IMR-90 (cell line): ENCODE measurements around the gene RASGRF2.

ENCODE experiments used
- BHLHE40 ChIP-seq: fragments of 150-350 bp; IDR thresholded peaks from 2 replicates; pipeline ENCODE4 v1.6.1; 2016; ENCODE audit warnings: mild to moderate bottlenecking, low read depth, low read length
- TF ChIP-seq, protein P1 (sequence below): conservative IDR thresholded peaks from 2 replicates; pipeline ENCODE4 v1.5.1; 2012; ENCODE audit warnings: mild to moderate bottlenecking, low read depth, low read length, improper control_type of control experiment
- TF ChIP-seq, protein P2 (sequence below): fragments of 150-350 bp; IDR thresholded peaks from 2 replicates; pipeline ENCODE4 v1.6.1; 2017; ENCODE audit warnings: mild to moderate bottlenecking, antibody characterized with exemption, low read length, low read depth

DNA sequence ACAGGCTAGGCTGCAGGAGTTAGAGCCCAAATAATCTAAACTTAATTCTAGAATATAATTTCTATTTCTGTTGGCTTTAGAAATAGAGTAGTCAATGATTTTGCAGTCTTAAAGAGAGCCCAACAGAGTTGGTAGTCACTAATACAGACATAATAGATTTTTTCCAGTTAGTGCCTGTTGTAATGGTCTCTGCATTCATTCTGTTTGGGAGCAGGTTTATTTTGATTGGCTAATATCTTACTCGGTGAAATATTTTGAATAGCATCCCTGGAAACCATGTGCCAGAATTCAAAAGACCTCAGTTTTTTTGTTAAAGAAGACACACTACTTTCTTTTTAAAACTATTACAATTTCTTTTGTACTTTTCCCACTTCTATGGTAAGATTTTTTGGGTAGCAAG is 107.2 kb downstream of the RASGRF2 start:
- TF ChIP-seq, protein P1, sequence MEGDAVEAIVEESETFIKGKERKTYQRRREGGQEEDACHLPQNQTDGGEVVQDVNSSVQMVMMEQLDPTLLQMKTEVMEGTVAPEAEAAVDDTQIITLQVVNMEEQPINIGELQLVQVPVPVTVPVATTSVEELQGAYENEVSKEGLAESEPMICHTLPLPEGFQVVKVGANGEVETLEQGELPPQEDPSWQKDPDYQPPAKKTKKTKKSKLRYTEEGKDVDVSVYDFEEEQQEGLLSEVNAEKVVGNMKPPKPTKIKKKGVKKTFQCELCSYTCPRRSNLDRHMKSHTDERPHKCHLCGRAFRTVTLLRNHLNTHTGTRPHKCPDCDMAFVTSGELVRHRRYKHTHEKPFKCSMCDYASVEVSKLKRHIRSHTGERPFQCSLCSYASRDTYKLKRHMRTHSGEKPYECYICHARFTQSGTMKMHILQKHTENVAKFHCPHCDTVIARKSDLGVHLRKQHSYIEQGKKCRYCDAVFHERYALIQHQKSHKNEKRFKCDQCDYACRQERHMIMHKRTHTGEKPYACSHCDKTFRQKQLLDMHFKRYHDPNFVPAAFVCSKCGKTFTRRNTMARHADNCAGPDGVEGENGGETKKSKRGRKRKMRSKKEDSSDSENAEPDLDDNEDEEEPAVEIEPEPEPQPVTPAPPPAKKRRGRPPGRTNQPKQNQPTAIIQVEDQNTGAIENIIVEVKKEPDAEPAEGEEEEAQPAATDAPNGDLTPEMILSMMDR = no peak
- no peak for TF ChIP-seq BHLHE40
- TF ChIP-seq, protein P2, sequence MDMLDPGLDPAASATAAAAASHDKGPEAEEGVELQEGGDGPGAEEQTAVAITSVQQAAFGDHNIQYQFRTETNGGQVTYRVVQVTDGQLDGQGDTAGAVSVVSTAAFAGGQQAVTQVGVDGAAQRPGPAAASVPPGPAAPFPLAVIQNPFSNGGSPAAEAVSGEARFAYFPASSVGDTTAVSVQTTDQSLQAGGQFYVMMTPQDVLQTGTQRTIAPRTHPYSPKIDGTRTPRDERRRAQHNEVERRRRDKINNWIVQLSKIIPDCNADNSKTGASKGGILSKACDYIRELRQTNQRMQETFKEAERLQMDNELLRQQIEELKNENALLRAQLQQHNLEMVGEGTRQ = no peak
